Aorta (tissue), 5 donors: ENCODE data around the gene LRP5. TPM values are rescaled to one million over a fixed set of nuclear protein-coding genes. Genes with fewer than 3 reads are reported as not detected.
A peak's percentile ranks its signal among the peaks of the same experiment; 100 is the strongest.

Experiments used
- ATAC-seq: fragments of 200-7000 bp; cut with Tn5 transposase; one replicate; pipeline ENCODE4 v1.9.1; 2022; ENCODE audit warnings: moderate library complexity; ENCODE audit not compliant: low FRiP score
- DNase-seq, 2 donors: peaks; one replicate each; pipeline ENCODE4 v3.0.0-alpha.2; 2020
- H3K27ac ChIP-seq, 2 donors: one replicate each; pipeline ENCODE4 v1.5.1; 2013; ENCODE audit warnings: low read length in 2 of 2, mild to moderate bottlenecking in 2 of 2, moderate library complexity in 2 of 2, control low read depth in 1 of 2, inconsistent platforms in 1 of 2, low read depth in 1 of 2
- H3K27me3 ChIP-seq, 2 donors: one replicate each; pipeline ENCODE4 v1.6.1; 2013; ENCODE audit warnings: control low read depth in 1 of 2, low read length in 1 of 2, mild to moderate bottlenecking in 1 of 2, moderate library complexity in 1 of 2; ENCODE audit not compliant: insufficient read depth in 2 of 2, control insufficient read depth in 1 of 2
- H3K36me3 ChIP-seq, 2 donors: one replicate each; pipeline ENCODE4 v1.6.1; 2013; ENCODE audit warnings: control low read depth in 1 of 2, low read length in 1 of 2, mild to moderate bottlenecking in 1 of 2; ENCODE audit not compliant: insufficient read depth in 2 of 2, control insufficient read depth in 1 of 2
- H3K4me1 ChIP-seq, 2 donors: one replicate each; pipeline ENCODE4 v1.6.1; 2013; ENCODE audit warnings: low read length in 2 of 2, control low read depth in 1 of 2, mild to moderate bottlenecking in 1 of 2, moderate library complexity in 1 of 2; ENCODE audit not compliant: insufficient read depth in 2 of 2, control insufficient read depth in 1 of 2
- H3K4me3 ChIP-seq, 2 donors: one replicate each; pipeline ENCODE4 v1.5.1; 2013; ENCODE audit warnings: low read length in 2 of 2, control low read depth in 1 of 2, mild to moderate bottlenecking in 1 of 2
- H3K9me3 ChIP-seq: one replicate; pipeline ENCODE4 v1.6.1; 2013; ENCODE audit warnings: mild to moderate bottlenecking, low read length; ENCODE audit not compliant: control insufficient read depth
- WGBS, 2 donors: extraction: QIAGEN DNeasy Blood & Tissue Kit; methylation state at CpG; one replicate each; pipeline ENCODE4 v1.1.7; 2013; 5-methylcytosine and 5-hydroxymethylcytosine counted together
- intact Hi-C, 2 donors: fragments of 100-400 bp; cut with DNase I; formaldehyde crosslinking; loops; one replicate each; pipeline versions ENCODE4 v1.14.2 to v1.15.0; 2022
- polyA plus RNA-seq, 2 donors: library from polyadenylated mRNA; stranded (reverse); fragments of 200-250 nt; gene quantifications; one replicate each; pipeline ENCODE4 v1.2.3, GENCODE V29; 2013
- total RNA-seq, 2 donors: library from RNA; stranded (reverse); fragmentation: NEBNext Ultra II Directional; extraction: Animal tissue kit (Norgen Biotek cat#: 25700); gene quantifications; one replicate each; pipeline ENCODE4 v1.2.1, GENCODE V29; 2021
- donor health status: healthy with polysubstance abuse.
- donor health status: Bipolar disorder and iron deficiency.
- donor health status: DM: no; HTN: no; CAD: no.
- donor health status: DM: no; HTN: no; CAD: no.
- donor health status: DM: yes; HTN: yes; CAD: no.

Gene LRP5
- total and polyA plus RNA-seq, 4 donors, result 23.9 to 103 (median 69.5) TPM

GRCh38 chr11:68408512-68408911 is 96.1 kb downstream of the LRP5 start:
- Histone ChIP-seq H3K27ac (no peak overlapping the region), H3K9me3 (no peaks in the 10 kb centered on the region), H3K4me1 (no peaks in the 10 kb centered on the region), H3K36me3 (peaks cover 0 to 17% of the 10 kb centered on the region in 2 donors), H3K27me3 (no peaks in the 10 kb centered on the region), H3K4me3 (no peak overlapping the region)
- ATAC-seq (no peak), DNase-seq (no peak)
- 92 to 93% methylated on average over 9 of the region's 9 CpGs for WGBS, 2 donors
- intact Hi-C loops, result no loop called here

- no peaks in the 10 kb centered on the region for H3K27me3 ChIP-seq
- 88 to 94% methylated on average over 29 to 30 of the region's 30 CpGs for WGBS, 2 donors
- no peaks in the 10 kb centered on the region for H3K4me1 ChIP-seq
- no peak overlapping the region for H3K27ac ChIP-seq
- ATAC-seq (no peak), DNase-seq (no peak)
- intact Hi-C loops, result no loop called here
- no peaks in the 10 kb centered on the region for H3K9me3 ChIP-seq
- H3K4me3 ChIP-seq, result no peak overlapping the region
- H3K36me3 ChIP-seq, result peaks cover 0 to 10% of the 10 kb centered on the region in 2 donors
Observed at GRCh38 chr11:68409748-68410344, 97.5 kb downstream of the LRP5 start.

DNA sequence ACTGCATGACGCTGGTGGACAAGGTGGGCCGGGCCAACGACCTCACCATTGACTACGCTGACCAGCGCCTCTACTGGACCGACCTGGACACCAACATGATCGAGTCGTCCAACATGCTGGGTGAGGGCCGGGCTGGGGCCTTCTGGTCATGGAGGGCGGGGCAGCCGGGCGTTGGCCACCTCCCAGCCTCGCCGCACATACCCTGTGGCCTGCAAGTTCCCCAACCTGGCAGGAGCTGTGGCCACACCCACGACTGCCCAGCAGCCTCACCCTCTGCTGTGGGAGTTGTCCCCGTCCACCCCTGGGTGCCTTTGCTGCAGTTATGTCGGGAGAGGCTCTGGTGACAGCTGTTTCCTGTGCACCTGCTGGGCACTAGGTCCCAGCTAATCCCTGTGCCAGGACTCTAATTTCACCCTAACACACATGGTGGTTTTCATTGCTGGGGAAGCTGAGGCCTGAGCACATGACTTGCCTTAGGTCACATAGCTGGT is 99.2 kb downstream of the LRP5 start:
- DNase-seq (no peak), ATAC-seq (peak; percentile 11)
- Histone ChIP-seq H3K4me3 (no peak overlapping the region), H3K36me3 (peaks cover 0 to 12% of the 10 kb centered on the region in 2 donors), H3K27me3 (no peaks in the 10 kb centered on the region), H3K4me1 (no peaks in the 10 kb centered on the region), H3K9me3 (no peaks in the 10 kb centered on the region), H3K27ac (no peak overlapping the region)
- intact Hi-C loops, result no loop called here
- 87 to 89% methylated on average over 17 of the region's 17 CpGs for WGBS, 2 donors

- Histone ChIP-seq H3K27me3 (no peaks in the 10 kb centered on the region), H3K36me3 (peaks cover 0 to 12% of the 10 kb centered on the region in 2 donors), H3K27ac (no peak overlapping the region), H3K4me3 (no peak overlapping the region), H3K4me1 (no peaks in the 10 kb centered on the region), H3K9me3 (no peaks in the 10 kb centered on the region)
- intact Hi-C loops, result no loop called here
- DNase-seq (no peak), ATAC-seq (no peak)
- 74 to 77% methylated on average over 24 of the region's 24 CpGs for WGBS, 2 donors
Observed at GRCh38 chr11:68412593-68413475, 100.4 kb downstream of the LRP5 start.

- no peak overlapping the region for H3K4me3 ChIP-seq
- H3K4me1 ChIP-seq, result no peaks in the 10 kb centered on the region
- H3K36me3 ChIP-seq, result peaks cover 0 to 12% of the 10 kb centered on the region in 2 donors
- no peaks in the 10 kb centered on the region for H3K9me3 ChIP-seq
- DNase-seq (no peak), ATAC-seq (no peak)
- H3K27ac ChIP-seq, result no peak overlapping the region
- intact Hi-C loops, result no loop called here
- 93 to 94% methylated on average over 27 of the region's 27 CpGs for WGBS, 2 donors
- H3K27me3 ChIP-seq, result no peaks in the 10 kb centered on the region
Observed at GRCh38 chr11:68413591-68413999, 101.2 kb downstream of the LRP5 start.

DNA sequence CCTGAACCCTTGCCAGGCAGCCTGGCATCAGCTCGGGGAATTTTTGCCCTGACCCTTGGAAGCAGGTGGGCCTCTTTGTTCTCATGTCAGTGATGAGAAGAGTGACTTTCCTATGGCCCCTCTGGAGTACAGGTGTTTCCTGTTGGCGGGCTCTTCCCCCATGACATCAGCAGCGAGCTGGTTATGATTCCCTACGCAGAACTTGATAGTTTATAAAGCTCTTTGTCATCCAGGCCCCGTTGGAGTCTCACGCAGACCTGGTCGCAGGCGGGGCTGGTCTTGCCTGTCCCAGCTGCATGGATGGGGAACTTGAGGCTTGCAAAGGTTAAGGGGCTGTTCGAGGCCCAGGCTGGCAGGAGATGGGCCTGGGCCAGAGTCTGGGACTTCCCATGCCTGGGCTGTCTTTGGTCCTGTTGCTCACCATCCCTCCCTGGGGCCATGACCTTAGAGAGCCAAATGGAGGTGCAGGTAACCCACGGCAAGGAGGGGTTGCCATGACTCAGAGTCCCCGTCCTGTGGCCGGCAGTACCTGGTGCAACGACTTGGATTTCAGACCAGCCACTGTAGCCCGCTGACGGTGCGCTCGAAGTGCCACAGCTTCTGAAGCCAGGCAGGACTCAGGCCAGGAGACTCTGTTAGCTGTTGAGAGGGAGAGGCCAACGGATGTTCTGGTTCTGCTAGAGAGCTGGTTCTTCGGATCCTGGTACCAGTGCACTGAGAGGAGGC is 102.3 kb downstream of the LRP5 start:
- 84 to 89% methylated on average over 19 of the region's 19 CpGs for WGBS, 2 donors

DNA sequence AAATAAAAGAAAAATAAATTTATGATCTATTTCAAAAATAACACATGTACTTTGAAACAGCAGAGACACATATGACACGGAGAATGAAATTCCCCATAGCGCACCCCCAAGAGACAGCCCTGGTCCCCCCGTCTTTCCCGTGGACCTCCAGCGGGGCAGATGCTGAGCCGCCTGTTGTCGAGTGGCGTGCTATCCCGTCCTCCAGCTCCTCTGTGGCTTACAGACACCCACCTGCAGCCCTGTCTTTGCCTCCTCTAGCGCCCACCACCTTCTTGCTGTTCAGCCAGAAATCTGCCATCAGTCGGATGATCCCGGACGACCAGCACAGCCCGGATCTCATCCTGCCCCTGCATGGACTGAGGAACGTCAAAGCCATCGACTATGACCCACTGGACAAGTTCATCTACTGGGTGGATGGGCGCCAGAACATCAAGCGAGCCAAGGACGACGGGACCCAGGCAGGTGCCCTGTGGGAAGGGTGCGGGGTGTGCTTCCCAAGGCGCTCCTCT is 103.7 kb downstream of the LRP5 start:
- WGBS, 2 donors, result 92% methylated on average over 22 of the region's 22 CpGs
- no peaks in the 10 kb centered on the region for H3K27me3 ChIP-seq
- ATAC-seq, result no peak
- H3K9me3 ChIP-seq, result no peaks in the 10 kb centered on the region
- no peaks in the 10 kb centered on the region for H3K4me1 ChIP-seq
- no peak overlapping the region for H3K27ac ChIP-seq
- DNase-seq, result peak in 1 of 2 donors; percentile 70
- intact Hi-C loops, result no loop called here
- H3K4me3 ChIP-seq, result no peak overlapping the region
- H3K36me3 ChIP-seq, result peaks cover 0 to 8% of the 10 kb centered on the region in 2 donors

More for the DNA sequence above, 102.3 kb downstream of the LRP5 start:
- no peaks in the 10 kb centered on the region for H3K9me3 ChIP-seq
- no peak overlapping the region for H3K4me3 ChIP-seq
- intact Hi-C loops, result no loop called here
- H3K36me3 ChIP-seq, result peaks cover 0 to 12% of the 10 kb centered on the region in 2 donors
- no peaks in the 10 kb centered on the region for H3K4me1 ChIP-seq
- H3K27me3 ChIP-seq, result no peaks in the 10 kb centered on the region
- no peak for DNase-seq
- ATAC-seq, result no peak
- H3K27ac ChIP-seq, result no peak overlapping the region

GRCh38 chr11:68418648-68419047 is 106.3 kb downstream of the LRP5 start:
- WGBS, 2 donors, result 72 to 73% methylated on average over 6 of the region's 6 CpGs
- no peak overlapping the region for H3K27ac ChIP-seq
- ATAC-seq, result no peak
- H3K27me3 ChIP-seq, result no peaks in the 10 kb centered on the region
- no peak overlapping the region for H3K4me3 ChIP-seq
- no peak for DNase-seq
- no peaks in the 10 kb centered on the region for H3K9me3 ChIP-seq
- intact Hi-C loops, result no loop called here
- no peaks in the 10 kb centered on the region for H3K4me1 ChIP-seq
- H3K36me3 ChIP-seq, result peaks cover 0 to 2% of the 10 kb centered on the region in 2 donors
